HepG2 (cell line): Measurements from ENCODE around the gene MRPL43. TPM values are rescaled to one million over a fixed set of nuclear protein-coding genes. Genes with fewer than 3 reads are reported as not detected.

Source experiments
- BORCS8-MEF2B ChIP-seq: sonication (generic); formaldehyde crosslinking; IDR thresholded peaks from 2 replicates; pipeline ENCODE4 v1.8.0; 2022; ENCODE audit warnings: mild to moderate bottlenecking, missing genetic modification reagents
- CEBPZ ChIP-seq: IDR thresholded peaks from 2 replicates; pipeline ENCODE4 v1.6.1; 2012; ENCODE audit warnings: low read length, improper control_type of control experiment
- NR0B2 ChIP-seq: sonication (generic); formaldehyde crosslinking; IDR thresholded peaks from 2 replicates; pipeline ENCODE4 v1.4.0; 2020; ENCODE audit warnings: mild to moderate bottlenecking, missing genetic modification reagents
- RAD21 ChIP-seq: fragments of 450-650 bp; formaldehyde crosslinking; IDR thresholded peaks from 2 replicates; pipeline ENCODE4 v1.5.0; 2020; ENCODE audit warnings: mild to moderate bottlenecking
- SMYD3 ChIP-seq: sonication (generic); formaldehyde crosslinking; IDR thresholded peaks from 2 replicates; pipeline ENCODE4 v1.8.1; 2023; ENCODE audit warnings: mild to moderate bottlenecking, missing genetic modification reagents
- TRIM22 ChIP-seq: fragments of 450-650 bp; IDR thresholded peaks from 2 replicates; pipeline ENCODE4 v1.6.1; 2017
- ZNF143 ChIP-seq: sonication (generic); formaldehyde crosslinking; IDR thresholded peaks from 2 replicates; pipeline ENCODE4 v1.4.0; 2020; ENCODE audit warnings: missing genetic modification reagents
- ZNF18 ChIP-seq: sonication (generic); formaldehyde crosslinking; IDR thresholded peaks from 2 replicates; pipeline ENCODE4 v1.8.0; 2022; ENCODE audit warnings: mild to moderate bottlenecking, missing genetic modification reagents; ENCODE audit not compliant: insufficient replicate concordance
- ZNF274 ChIP-seq: sonication (generic); formaldehyde crosslinking; IDR thresholded peaks from 2 replicates; pipeline ENCODE4 v1.5.1; 2020; ENCODE audit warnings: mild to moderate bottlenecking, missing genetic modification reagents
- ZNF367 ChIP-seq: sonication (generic); formaldehyde crosslinking; IDR thresholded peaks from 2 replicates; pipeline ENCODE4 v1.4.0; 2020; ENCODE audit warnings: missing genetic modification reagents, borderline replicate concordance
- ZNF503 ChIP-seq: sonication (generic); formaldehyde crosslinking; IDR thresholded peaks from 2 replicates; pipeline ENCODE4 v1.4.0; 2020; ENCODE audit warnings: missing genetic modification reagents
- ZNF704 ChIP-seq: sonication (generic); formaldehyde crosslinking; IDR thresholded peaks from 2 replicates; pipeline ENCODE4 v1.8.1; 2023; ENCODE audit warnings: mild to moderate bottlenecking, inconsistent platforms, moderate library complexity, missing genetic modification reagents, borderline replicate concordance
- polyA plus RNA-seq, 8 experiments: library from polyadenylated mRNA; depleted of rRNA in 3 of 8; stranded (reverse) in 7 of 8; unstranded in 1 of 8; fragments of >200 nt; fragmentation: Illumina TruSeq in 4 of 8; extraction: Trizol in 4 of 8; gene quantifications; 2 replicates each; pipeline versions ENCODE4 v1.2.1 to v1.2.3, GENCODE V29; 2011 to 2016; ENCODE audit warnings: low read depth in 4 of 8, missing spikeins in 1 of 8, mixed read lengths in 1 of 8; ENCODE audit not compliant: insufficient read depth in 1 of 8
- total RNA-seq, 5 experiments: library from RNA; depleted of rRNA; stranded (reverse); fragments of >200 nt; fragmentation: Illumina TruSeq; extraction: Trizol; gene quantifications; 2 replicates each; pipeline ENCODE4 v1.2.3, GENCODE V29; 2016; ENCODE audit warnings: low read depth in 1 of 5
- TF ChIP-seq, protein P1 (sequence below): IDR thresholded peaks from 2 replicates; pipeline ENCODE4 v1.6.1; 2016
- TF ChIP-seq, protein P2 (sequence below): sonication (generic); formaldehyde crosslinking; conservative IDR thresholded peaks from 2 replicates; pipeline ENCODE4 v1.4.0; 2020; ENCODE audit warnings: missing genetic modification reagents

Gene MRPL43
- total and polyA plus RNA-seq, 2 of the 13 experiments (the other 11 are each of a cell fraction or from before 2014, with no cell fraction given) = 71.0 to 73.7 TPM

DNA sequence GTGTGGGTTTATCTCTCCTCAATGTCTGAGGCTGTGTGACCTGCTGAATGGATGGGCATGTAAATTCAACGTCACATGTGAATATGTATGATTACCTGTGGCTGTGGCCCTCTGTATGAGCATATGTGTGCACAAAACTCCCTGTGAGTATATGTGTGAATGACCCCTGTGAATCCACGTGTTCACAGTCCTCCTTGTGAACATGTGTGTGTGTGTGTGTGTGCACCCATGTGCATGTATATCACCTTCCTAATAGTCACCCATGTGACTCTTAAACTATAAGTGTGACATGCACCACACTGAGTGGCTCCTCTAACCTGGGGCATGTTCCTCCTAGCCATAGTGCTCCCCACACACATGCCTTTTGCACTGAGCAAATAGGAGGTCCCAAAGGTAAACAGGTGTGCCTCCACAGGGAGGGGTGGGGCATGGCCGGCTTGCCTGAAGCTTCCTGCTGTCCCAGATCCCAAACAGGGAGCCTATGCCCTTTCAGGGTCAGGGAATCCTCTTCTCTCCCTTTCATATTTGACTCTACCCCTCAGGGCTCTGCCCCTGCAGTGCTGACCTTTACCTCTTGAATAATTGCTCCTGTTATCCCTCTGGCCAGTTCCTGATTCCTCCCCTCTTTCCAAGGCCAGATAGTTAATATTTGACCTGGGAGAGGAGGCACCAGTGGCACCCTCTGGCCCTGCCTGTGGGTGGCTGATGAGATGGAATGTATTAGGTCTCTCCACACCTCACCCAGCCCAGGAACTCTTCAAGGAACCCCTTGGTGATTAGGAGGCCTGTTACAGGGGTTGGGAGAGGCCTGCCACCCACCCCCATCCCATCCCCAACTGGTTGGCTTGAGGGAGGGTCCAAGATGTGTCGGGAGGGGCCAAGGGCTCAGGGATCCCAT, 16.1 kb downstream of the MRPL43 start (continued):
- TF ChIP-seq, protein P1, sequence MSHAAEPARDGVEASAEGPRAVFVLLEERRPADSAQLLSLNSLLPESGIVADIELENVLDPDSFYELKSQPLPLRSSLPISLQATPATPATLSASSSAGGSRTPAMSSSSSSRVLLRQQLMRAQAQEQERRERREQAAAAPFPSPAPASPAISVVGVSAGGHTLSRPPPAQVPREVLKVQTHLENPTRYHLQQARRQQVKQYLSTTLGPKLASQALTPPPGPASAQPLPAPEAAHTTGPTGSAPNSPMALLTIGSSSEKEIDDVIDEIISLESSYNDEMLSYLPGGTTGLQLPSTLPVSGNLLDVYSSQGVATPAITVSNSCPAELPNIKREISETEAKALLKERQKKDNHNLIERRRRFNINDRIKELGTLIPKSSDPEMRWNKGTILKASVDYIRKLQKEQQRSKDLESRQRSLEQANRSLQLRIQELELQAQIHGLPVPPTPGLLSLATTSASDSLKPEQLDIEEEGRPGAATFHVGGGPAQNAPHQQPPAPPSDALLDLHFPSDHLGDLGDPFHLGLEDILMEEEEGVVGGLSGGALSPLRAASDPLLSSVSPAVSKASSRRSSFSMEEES = peak; percentile 80
- TF ChIP-seq ZNF503 (CRISPR knock-in tag) = peak; percentile 97
- TF ChIP-seq NR0B2 (CRISPR knock-in tag) = no peak
- no peak for TF ChIP-seq BORCS8-MEF2B
- TF ChIP-seq SMYD3 (CRISPR knock-in tag) = no peak
- TF ChIP-seq ZNF274 (CRISPR knock-in tag) = no peak; the same call in 1 of the 2 replicates
- no peak for TF ChIP-seq ZNF367 (CRISPR knock-in tag)
- TF ChIP-seq, protein P2, sequence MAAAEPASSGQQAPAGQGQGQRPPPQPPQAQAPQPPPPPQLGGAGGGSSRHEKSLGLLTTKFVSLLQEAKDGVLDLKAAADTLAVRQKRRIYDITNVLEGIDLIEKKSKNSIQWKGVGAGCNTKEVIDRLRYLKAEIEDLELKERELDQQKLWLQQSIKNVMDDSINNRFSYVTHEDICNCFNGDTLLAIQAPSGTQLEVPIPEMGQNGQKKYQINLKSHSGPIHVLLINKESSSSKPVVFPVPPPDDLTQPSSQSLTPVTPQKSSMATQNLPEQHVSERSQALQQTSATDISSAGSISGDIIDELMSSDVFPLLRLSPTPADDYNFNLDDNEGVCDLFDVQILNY (CRISPR knock-in tag) = no peak
- no peak for TF ChIP-seq ZNF704 (CRISPR knock-in tag)
- no peak for TF ChIP-seq TRIM22
- TF ChIP-seq CEBPZ = no peak
- TF ChIP-seq RAD21 (CRISPR knock-in tag) = peak; percentile 28
- TF ChIP-seq ZNF18 = peak; percentile 59
- TF ChIP-seq ZNF143 = peak; percentile 47; the same call in 1 of the 2 replicates
